IMR-90 (cell line): ENCODE measurements around the gene CCSER1. TPM values are rescaled to one million over a fixed set of nuclear protein-coding genes. Genes with fewer than 3 reads are reported as not detected.

Source experiments
- ATAC-seq: fragments of 200-7000 bp; cut with Tn5 transposase; 2 replicates; pipeline ENCODE4 v1.9.1; 2020; ENCODE audit warnings: low read depth, mild to moderate bottlenecking, moderate library complexity
- BruUV-seq: library from RNA; stranded (reverse); fragments of 400-500 nt; replicated peaks from 2 replicates; lab custom pipeline; 2021; lab: Mats Ljungman, UMichigan
- CTCF ChIA-PET: fragments of 300-600 bp; formaldehyde crosslinking; extraction: SDS; loops from one replicate; lab custom pipeline; 2021; ENCODE audit warnings: antibody characterized with exemption; lab: Yijun Ruan, JAX
- POLR2A ChIA-PET: fragments of 300-600 bp; sonication (Branson Sonifier 250); formaldehyde crosslinking; loops from one replicate; lab custom pipeline; 2022; ENCODE audit warnings: antibody characterized with exemption; ENCODE audit not compliant: unreplicated experiment; lab: Charles Lee
- DNase-seq: peaks from one replicate; pipeline ENCODE4 v3.0.0; 2013
- H2AFZ ChIP-seq: replicated peaks from 2 replicates; pipeline ENCODE3; 2013; ENCODE audit warnings: low read length, mild to moderate bottlenecking; ENCODE audit not compliant: poor library complexity
- H2AK5ac ChIP-seq: 2 replicates; pipeline ENCODE4 v1.6.1; 2013; ENCODE audit warnings: low read depth, low read length, inconsistent platforms
- H2AK9ac ChIP-seq: replicated peaks from 2 replicates; pipeline ENCODE3; 2013; ENCODE audit warnings: mild to moderate bottlenecking, low read depth, low read length, moderate library complexity; ENCODE audit not compliant: poor library complexity
- H2BK120ac ChIP-seq: 2 replicates; pipeline ENCODE4 v1.6.1; 2013; ENCODE audit warnings: low read depth, low read length, inconsistent platforms
- H2BK15ac ChIP-seq: 3 replicates; pipeline ENCODE4 v1.6.1; 2013; ENCODE audit warnings: low read depth, low read length, inconsistent platforms
- H2BK20ac ChIP-seq: 2 replicates; pipeline ENCODE4 v1.6.1; 2013; ENCODE audit warnings: low read depth, mild to moderate bottlenecking, inconsistent platforms, low read length, moderate library complexity
- H2BK5ac ChIP-seq: 2 replicates; pipeline ENCODE4 v1.6.1; 2013; ENCODE audit warnings: mild to moderate bottlenecking, low read depth, low read length, inconsistent platforms; ENCODE audit not compliant: poor library complexity, severe bottlenecking
- H3K14ac ChIP-seq: replicated peaks from 2 replicates; pipeline ENCODE4 v1.6.1; 2013; ENCODE audit warnings: low read depth, low read length, inconsistent platforms
- H3K18ac ChIP-seq: 2 replicates; pipeline ENCODE4 v1.6.1; 2013; ENCODE audit warnings: low read depth, low read length, control low read depth
- H3K23ac ChIP-seq: 2 replicates; pipeline ENCODE4 v1.6.1; 2013; ENCODE audit warnings: low read depth, low read length, inconsistent platforms
- H3K27ac ChIP-seq: 2 replicates; pipeline ENCODE4 v1.5.1; 2013; ENCODE audit warnings: mild to moderate bottlenecking, control low read depth, low read length; ENCODE audit not compliant: insufficient read depth
- H3K27me3 ChIP-seq: 2 replicates; pipeline ENCODE4 v1.6.1; 2013; ENCODE audit warnings: low read length; ENCODE audit not compliant: control insufficient read depth, insufficient read depth
- H3K36me3 ChIP-seq: 2 replicates; pipeline ENCODE4 v1.6.1; 2013; ENCODE audit warnings: low read length, mixed read lengths; ENCODE audit not compliant: control insufficient read depth, insufficient read depth
- H3K4ac ChIP-seq: 2 replicates; pipeline ENCODE4 v1.6.1; 2013; ENCODE audit warnings: low read depth, low read length, inconsistent platforms
- H3K4me1 ChIP-seq: 2 replicates; pipeline ENCODE4 v1.6.1; 2013; ENCODE audit warnings: low read length, mixed read lengths; ENCODE audit not compliant: control insufficient read depth, insufficient read depth
- H3K4me2 ChIP-seq: 2 replicates; pipeline ENCODE4 v1.6.1; 2013; ENCODE audit warnings: low read depth, mild to moderate bottlenecking, control low read depth, low read length, moderate library complexity
- H3K4me3 ChIP-seq: 2 replicates; pipeline ENCODE4 v1.5.1; 2013; ENCODE audit warnings: low read depth, mild to moderate bottlenecking, control low read depth, low read length, moderate library complexity; ENCODE audit not compliant: insufficient read depth
- H3K56ac ChIP-seq: 2 replicates; pipeline ENCODE4 v1.6.1; 2013; ENCODE audit warnings: low read length, inconsistent platforms; ENCODE audit not compliant: insufficient read depth; ENCODE audit errors: extremely low read depth
- H3K79me1 ChIP-seq, 2 experiments: 2 replicates each; pipeline ENCODE4 v1.6.1; 2013; ENCODE audit warnings: low read length in 2 of 2, inconsistent platforms in 1 of 2, low read depth in 1 of 2
- H3K9ac ChIP-seq: 2 replicates; pipeline ENCODE4 v1.6.1; 2013; ENCODE audit warnings: low read depth, low read length, control low read depth
- H3K9me1 ChIP-seq: 2 replicates; pipeline ENCODE4 v1.6.1; 2013; ENCODE audit warnings: low read length, inconsistent platforms; ENCODE audit not compliant: insufficient read depth
- H3K9me3 ChIP-seq: 2 replicates; pipeline ENCODE4 v1.6.1; 2013; ENCODE audit warnings: low read length; ENCODE audit not compliant: control insufficient read depth, insufficient read depth
- H4K20me1 ChIP-seq: 2 replicates; pipeline ENCODE4 v1.6.1; 2013; ENCODE audit warnings: low read length, inconsistent platforms; ENCODE audit not compliant: insufficient read depth
- H4K5ac ChIP-seq: 2 replicates; pipeline ENCODE4 v1.6.1; 2013; ENCODE audit warnings: mild to moderate bottlenecking, low read depth, low read length, control low read depth
- H4K8ac ChIP-seq, 2 experiments: 2 replicates each; pipeline ENCODE4 v1.6.1; 2013; ENCODE audit warnings: low read depth in 2 of 2, low read length in 2 of 2, control low read depth in 1 of 2, inconsistent platforms in 1 of 2
- H4K91ac ChIP-seq: 2 replicates; pipeline ENCODE4 v1.6.1; 2013; ENCODE audit warnings: low read depth, low read length, inconsistent platforms; ENCODE audit not compliant: insufficient read depth
- CEBPB ChIP-seq: IDR thresholded peaks from 2 replicates; pipeline ENCODE4 v1.6.1; 2012; ENCODE audit warnings: low read depth, low read length, improper control_type of control experiment
- FOS ChIP-seq: fragments of 150-350 bp; IDR thresholded peaks from 2 replicates; pipeline ENCODE4 v1.6.1; 2016; ENCODE audit warnings: low read depth, low read length
- MXI1 ChIP-seq: IDR thresholded peaks from 2 replicates; pipeline ENCODE4 v1.6.1; 2012; ENCODE audit warnings: low read depth, mild to moderate bottlenecking, low read length, moderate library complexity, borderline replicate concordance
- NFE2L2 ChIP-seq: fragments of 150-350 bp; IDR thresholded peaks from 2 replicates; pipeline ENCODE4 v1.6.1; 2016; ENCODE audit warnings: low read depth, mild to moderate bottlenecking, low read length
- USF2 ChIP-seq: fragments of 150-350 bp; IDR thresholded peaks from 2 replicates; pipeline ENCODE4 v1.6.1; 2017; ENCODE audit warnings: mild to moderate bottlenecking, antibody characterized with exemption, low read length, low read depth
- WGBS, 2 experiments: methylation state at CpG; one replicate each; pipeline versions ENCODE4 v1.1.5 to v1.1.7; 2013; ENCODE audit warnings: missing lambda C conversion rate in 2 of 2; ENCODE audit not compliant: insufficient read length in 1 of 2; ENCODE audit errors: extremely low coverage in 2 of 2; 5-methylcytosine and 5-hydroxymethylcytosine counted together
- dilution Hi-C: fragments of 300-500 bp; cut with HindIII; formaldehyde crosslinking; loops from one replicate; pipeline ENCODE4 v1.14.3; 2018; ENCODE audit warnings: low sequenced_read_pairs; ENCODE audit not compliant: unreplicated experiment
- in situ Hi-C: fragments of 300-500 bp; cut with MboI; formaldehyde crosslinking; loops from 3 replicates; pipeline ENCODE4 v1.14.3; 2019; ENCODE audit warnings: low sequenced_read_pairs, inconsistent platforms, mixed read lengths
- intact Hi-C: fragments of 100-400 bp; cut with micrococcal nuclease; formaldehyde crosslinking; loops from 2 replicates; pipeline ENCODE4 v1.10.0; 2022
- polyA plus RNA-seq, 3 experiments: library from polyadenylated mRNA; depleted of rRNA; stranded (reverse); fragments of >200 nt; gene quantifications; 2 replicates each; pipeline ENCODE4 v1.2.3, GENCODE V29; 2012; ENCODE audit warnings: low replicate concordance in 1 of 3
- total RNA-seq: library from RNA; depleted of rRNA; stranded (reverse); fragments of >200 nt; gene quantifications from 2 replicates; pipeline ENCODE4 v1.2.3, GENCODE V29; 2012

The CCSER1 gene
- total and polyA plus RNA-seq, 2 of the 4 experiments (the other 2 are of a cell fraction): not detected

- Histone ChIP-seq H3K27ac (no peak overlapping the region), H3K36me3 (no peaks in the 10 kb centered on the region), H2BK120ac (no peak overlapping the region), H3K4me3 (no peak overlapping the region), H3K4me1 (no peaks in the 10 kb centered on the region), H4K91ac (no peak overlapping the region), H3K9me1 (no peaks in the 10 kb centered on the region), H3K23ac (no peak overlapping the region), H3K9ac (no peak overlapping the region), H2BK15ac (no peak overlapping the region), H3K18ac (no peak overlapping the region), H2AK5ac (no peak overlapping the region), H3K14ac (no peak overlapping the region), H2BK20ac (no peak overlapping the region), H2AFZ (no peak overlapping the region), H4K5ac (no peak overlapping the region), H4K8ac (no peak overlapping the region), H3K56ac (no peak overlapping the region), H4K20me1 (no peaks in the 10 kb centered on the region), H3K4ac (no peak overlapping the region), H3K9me3 (no peaks in the 10 kb centered on the region), H2AK9ac (no peak overlapping the region), H3K79me1 (no peaks in the 10 kb centered on the region), H3K4me2 (no peak overlapping the region), H2BK5ac (no peak overlapping the region), H3K27me3 (no peaks in the 10 kb centered on the region)
- TF ChIP-seq FOS (no peak), CEBPB (no peak), NFE2L2 (no peak), USF2 (no peak), MXI1 (no peak)
- in situ Hi-C loops: no loop called here
- ATAC-seq (no peak), DNase-seq (no peak)
- intact Hi-C loops: no loop called here
- ChIA-PET CTCF (no interaction called here), POLR2A (no interaction called here)
- no TSS peak for BruUV-seq
- no CpG with 5 or more reads among the region's 2 CpGs for WGBS, 2 experiments
- dilution Hi-C loops: no loop called here
These were observed 18.1 kb downstream of the CCSER1 start for GRCh38 chr4:90145319-90145718.
